RWPE2 (cell line): ENCODE measurements around the gene MEDAG.

Experiments used
- ATAC-seq: fragments of 200-7000 bp; cut with Tn5 transposase; 3 replicates; pipeline ENCODE4 v1.9.1; 2021; ENCODE audit warnings: low read depth
- DNase-seq: peaks from one replicate; pipeline ENCODE4 v3.0.0-alpha.2; 2020; ENCODE audit warnings: low spot score
- H3K27ac ChIP-seq: fragments of 450-650 bp; 2 replicates; pipeline ENCODE4 v1.5.1; 2017; ENCODE audit warnings: mild to moderate bottlenecking; ENCODE audit not compliant: poor library complexity, severe bottlenecking
- H3K27me3 ChIP-seq: fragments of 250-450 bp; sonication (Bioruptor Pico); 2 replicates; pipeline ENCODE4 v1.5.1; 2021; ENCODE audit warnings: mild to moderate bottlenecking, moderate library complexity; ENCODE audit not compliant: insufficient read depth, poor library complexity, severe bottlenecking
- H3K36me3 ChIP-seq: fragments of 250-450 bp; sonication (Bioruptor Pico); 2 replicates; pipeline ENCODE4 v1.5.1; 2020; ENCODE audit warnings: low read depth, mild to moderate bottlenecking, moderate library complexity
- H3K4me1 ChIP-seq: fragments of 250-450 bp; sonication (Bioruptor Pico); 2 replicates; pipeline ENCODE4 v1.5.1; 2021; ENCODE audit warnings: mild to moderate bottlenecking, moderate library complexity; ENCODE audit not compliant: insufficient read depth, poor library complexity, severe bottlenecking
- H3K4me3 ChIP-seq: fragments of 250-450 bp; sonication (Bioruptor Pico); 2 replicates; pipeline ENCODE4 v1.5.1; 2021; ENCODE audit warnings: mild to moderate bottlenecking, moderate library complexity; ENCODE audit not compliant: severe bottlenecking
- H3K9me3 ChIP-seq: fragments of 250-450 bp; sonication (Bioruptor Pico); 2 replicates; pipeline ENCODE4 v1.5.1; 2021; ENCODE audit warnings: mild to moderate bottlenecking, moderate library complexity; ENCODE audit not compliant: severe bottlenecking
- TF ChIP-seq, protein P1 (sequence below): fragments of 450-650 bp; IDR thresholded peaks from one replicate; pipeline ENCODE4 v1.5.1; 2017; ENCODE audit warnings: mild to moderate bottlenecking, moderate library complexity; ENCODE audit not compliant: poor library complexity, severe bottlenecking

Gene MEDAG

DNA sequence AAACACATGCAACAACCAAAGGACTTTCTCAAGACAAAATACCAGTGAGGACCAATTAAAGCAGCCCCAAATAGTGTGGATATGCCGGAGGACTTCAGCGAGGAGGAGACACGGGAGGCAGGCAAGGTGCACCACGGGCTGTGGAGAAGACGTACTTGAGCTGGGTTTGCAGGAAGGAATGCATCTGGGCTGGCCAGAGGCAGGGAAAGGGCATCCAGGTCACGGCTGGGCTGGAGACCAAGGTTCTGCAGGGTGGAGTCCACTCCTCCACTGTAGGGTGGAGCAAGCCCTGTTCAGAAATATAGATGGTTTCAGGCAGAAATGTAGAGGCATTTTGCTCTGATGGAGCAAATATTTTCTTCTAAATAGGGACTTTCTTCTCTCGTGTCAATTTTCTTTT is 36.6 kb upstream of the MEDAG start:
- ATAC-seq, result no peak
- no peak overlapping the region for H3K27ac ChIP-seq
- TF ChIP-seq, protein P1, sequence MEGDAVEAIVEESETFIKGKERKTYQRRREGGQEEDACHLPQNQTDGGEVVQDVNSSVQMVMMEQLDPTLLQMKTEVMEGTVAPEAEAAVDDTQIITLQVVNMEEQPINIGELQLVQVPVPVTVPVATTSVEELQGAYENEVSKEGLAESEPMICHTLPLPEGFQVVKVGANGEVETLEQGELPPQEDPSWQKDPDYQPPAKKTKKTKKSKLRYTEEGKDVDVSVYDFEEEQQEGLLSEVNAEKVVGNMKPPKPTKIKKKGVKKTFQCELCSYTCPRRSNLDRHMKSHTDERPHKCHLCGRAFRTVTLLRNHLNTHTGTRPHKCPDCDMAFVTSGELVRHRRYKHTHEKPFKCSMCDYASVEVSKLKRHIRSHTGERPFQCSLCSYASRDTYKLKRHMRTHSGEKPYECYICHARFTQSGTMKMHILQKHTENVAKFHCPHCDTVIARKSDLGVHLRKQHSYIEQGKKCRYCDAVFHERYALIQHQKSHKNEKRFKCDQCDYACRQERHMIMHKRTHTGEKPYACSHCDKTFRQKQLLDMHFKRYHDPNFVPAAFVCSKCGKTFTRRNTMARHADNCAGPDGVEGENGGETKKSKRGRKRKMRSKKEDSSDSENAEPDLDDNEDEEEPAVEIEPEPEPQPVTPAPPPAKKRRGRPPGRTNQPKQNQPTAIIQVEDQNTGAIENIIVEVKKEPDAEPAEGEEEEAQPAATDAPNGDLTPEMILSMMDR, result no peak
- no peaks in the 10 kb centered on the region for H3K27me3 ChIP-seq
- peaks cover 15% of the 10 kb centered on the region for H3K4me1 ChIP-seq
- H3K4me3 ChIP-seq, result no peak overlapping the region
- H3K9me3 ChIP-seq, result no peaks in the 10 kb centered on the region
- H3K36me3 ChIP-seq, result no peaks in the 10 kb centered on the region
- DNase-seq, result no peak

DNA sequence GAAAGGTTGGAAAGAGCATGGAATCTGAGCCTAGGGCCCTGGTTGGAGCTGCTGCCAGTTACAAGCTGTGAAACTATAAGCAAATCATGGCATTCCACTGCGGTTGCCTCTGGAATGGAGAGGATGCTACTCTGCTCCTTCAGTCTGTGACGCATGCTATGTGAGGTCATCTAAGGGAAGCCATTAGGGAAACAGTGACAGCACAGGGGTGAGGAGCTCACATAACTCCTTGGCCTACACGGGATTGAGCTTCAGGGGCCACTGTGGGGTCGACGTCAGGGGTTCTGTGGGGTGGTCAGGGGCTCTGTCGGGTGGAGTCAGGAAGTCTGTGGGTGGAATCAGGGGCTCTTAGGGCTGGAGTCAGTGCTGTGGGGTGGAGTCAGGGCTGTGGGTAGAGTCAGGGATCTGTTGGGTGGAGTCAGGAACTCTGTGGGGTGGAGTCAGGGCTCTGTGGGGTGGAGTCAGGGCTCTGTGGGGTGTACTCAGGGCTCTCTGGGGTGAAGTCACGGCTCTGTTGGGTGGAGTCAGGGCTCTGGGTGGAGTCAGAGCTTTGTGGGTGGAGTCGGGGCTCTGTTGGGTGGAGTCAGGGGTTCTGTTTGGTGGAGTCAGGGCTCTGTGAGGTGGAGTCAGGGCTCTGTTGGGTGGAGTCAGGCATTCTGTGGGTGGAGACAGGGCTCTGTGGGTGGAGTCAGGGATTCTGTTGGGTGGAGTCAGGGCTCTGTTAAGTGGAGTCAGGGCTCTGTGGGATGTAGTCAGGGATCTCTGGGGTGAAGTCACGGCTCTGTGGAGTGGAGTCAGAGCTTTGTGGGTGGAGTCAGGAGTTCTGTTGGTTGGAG is 35.8 kb upstream of the MEDAG start:
- H3K9me3 ChIP-seq, result no peaks in the 10 kb centered on the region
- TF ChIP-seq, protein P1, result no peak
- no peak overlapping the region for H3K27ac ChIP-seq
- H3K4me3 ChIP-seq, result no peak overlapping the region
- DNase-seq, result no peak
- H3K27me3 ChIP-seq, result no peaks in the 10 kb centered on the region
- no peaks in the 10 kb centered on the region for H3K36me3 ChIP-seq
- peaks cover 7% of the 10 kb centered on the region for H3K4me1 ChIP-seq
- ATAC-seq, result peak; percentile 75

DNA sequence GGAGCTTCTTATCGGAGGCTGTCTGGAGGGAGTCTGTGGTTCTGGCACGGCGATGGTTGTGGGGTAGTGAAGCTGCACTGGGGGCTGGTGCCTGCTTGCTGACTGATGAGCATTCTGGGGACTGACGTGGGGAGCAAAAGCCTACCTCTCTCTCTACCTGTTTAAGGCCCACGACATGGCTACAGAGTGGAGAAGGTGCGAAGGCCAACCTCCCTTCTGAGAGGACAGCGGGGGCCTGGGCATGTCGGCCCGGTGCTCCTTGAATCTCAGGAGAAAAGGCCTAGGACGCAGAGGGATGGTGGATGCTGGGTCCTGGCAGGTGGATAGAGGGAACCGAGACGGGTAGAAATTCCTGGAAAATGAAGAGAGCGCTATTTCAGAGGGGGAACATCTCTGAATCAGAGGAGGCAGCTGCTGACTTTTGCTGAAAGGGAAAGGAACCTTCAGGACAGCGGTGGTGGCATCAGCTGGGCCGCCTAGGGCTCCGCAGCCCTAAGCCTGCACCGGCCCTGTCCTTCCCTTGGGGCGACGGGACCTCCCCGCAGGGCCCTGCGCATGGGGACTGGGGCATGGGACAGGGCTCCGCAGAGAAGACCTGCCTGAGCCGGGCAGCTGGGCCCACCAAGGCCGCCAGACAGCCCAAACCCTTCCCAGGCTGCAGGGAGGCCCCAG is 35.0 kb upstream of the MEDAG start:
- TF ChIP-seq, protein P1, result no peak
- Histone ChIP-seq H3K9me3 (no peaks in the 10 kb centered on the region), H3K27me3 (no peaks in the 10 kb centered on the region), H3K4me1 (no peaks in the 10 kb centered on the region), H3K36me3 (no peaks in the 10 kb centered on the region), H3K27ac (no peak overlapping the region), H3K4me3 (no peak overlapping the region)
- DNase-seq (no peak), ATAC-seq (no peak)

DNA sequence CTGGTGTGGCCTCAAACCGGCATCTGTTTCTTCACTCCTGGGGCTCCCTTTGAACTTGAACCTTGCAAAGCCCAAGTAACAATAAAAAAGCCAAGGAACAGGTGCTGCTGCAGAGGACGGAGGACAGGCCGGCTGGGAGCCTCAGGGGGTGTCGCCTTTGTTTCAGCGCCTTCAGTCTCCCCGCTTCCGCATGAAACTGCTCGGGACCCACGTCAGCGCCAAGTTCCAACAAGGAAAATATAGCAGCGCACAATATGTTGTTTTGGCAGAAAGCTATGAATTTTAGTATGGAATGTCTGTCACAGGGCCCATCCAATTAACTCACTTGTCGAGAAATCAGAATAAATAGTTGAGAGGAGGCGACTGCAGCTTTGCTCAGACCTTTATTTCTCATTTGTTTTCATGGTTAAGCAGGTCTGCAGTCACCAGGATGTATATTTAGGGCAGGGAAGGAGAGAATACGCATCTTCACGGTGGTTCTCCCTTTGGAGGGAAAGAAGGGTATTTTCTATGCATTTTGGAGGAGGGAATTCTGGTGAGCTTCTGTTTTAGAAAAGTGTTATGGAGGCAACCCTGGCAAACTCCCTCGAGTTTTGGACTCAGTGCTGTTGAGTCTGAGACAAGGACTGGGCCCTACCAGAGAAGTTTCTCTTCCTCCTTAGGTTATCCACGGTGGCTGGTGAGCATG is 34.3 kb upstream of the MEDAG start:
- TF ChIP-seq, protein P1, result no peak
- Histone ChIP-seq H3K36me3 (no peaks in the 10 kb centered on the region), H3K27ac (no peak overlapping the region), H3K4me1 (no peaks in the 10 kb centered on the region), H3K4me3 (no peak overlapping the region), H3K27me3 (no peaks in the 10 kb centered on the region), H3K9me3 (no peaks in the 10 kb centered on the region)
- ATAC-seq (no peak), DNase-seq (no peak)
